ENCODE measurements around the gene UPB1. TPM values are rescaled to one million over a fixed set of nuclear protein-coding genes. Genes with fewer than 3 reads are reported as not detected.

Gene UPB1
- total RNA-seq, 3 donors from 2014 or later, result 0.16 to 0.44 (median 0.33) TPM

DNA sequence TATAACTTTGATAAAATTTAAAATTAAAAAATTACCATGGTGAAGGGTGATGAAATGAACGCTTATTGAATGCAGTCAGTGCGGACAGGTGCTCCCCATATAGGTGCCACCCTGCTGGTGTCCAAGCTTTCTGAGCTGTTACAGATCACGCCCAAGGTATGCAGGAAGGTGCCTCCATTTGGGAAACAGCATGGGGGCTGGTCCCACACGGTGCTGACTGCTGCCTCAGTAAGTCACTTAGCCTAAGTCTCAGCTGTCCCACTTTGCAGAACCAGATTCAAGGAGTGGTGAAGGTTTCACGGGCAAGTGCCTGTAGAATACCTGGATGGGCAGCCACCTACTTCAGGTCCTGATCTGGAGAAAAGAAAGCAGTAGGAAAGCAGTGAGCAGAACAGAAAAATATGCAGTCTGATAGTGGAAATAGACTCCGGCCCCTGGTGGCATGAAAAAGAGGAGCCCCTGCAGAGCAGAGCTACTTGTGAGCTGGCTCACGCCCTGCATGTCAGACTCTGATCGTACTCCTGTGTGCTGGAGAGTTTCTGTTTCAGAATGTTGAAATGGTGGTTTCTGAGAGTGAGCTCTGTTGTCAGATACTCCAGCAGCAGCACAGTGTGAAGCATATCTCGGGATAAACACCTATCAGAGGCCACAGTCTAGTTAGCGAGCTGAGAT lies 34.6 kb upstream of the UPB1 start:
- no peaks in the 10 kb centered on the region for H3K4me1 ChIP-seq
- H3K4me3 ChIP-seq, result no peak overlapping the region
- DNase-seq (ENCODE audit: low spot score in 2 of 2), result no peak
- H3K9me3 ChIP-seq, result no peaks in the 10 kb centered on the region
- H3K36me3 ChIP-seq, result no peaks in the 10 kb centered on the region
- no peak overlapping the region for H3K27ac ChIP-seq
- intact Hi-C loops (cut with DNase I; ENCODE audit: low total_unique reads), result no loop called here
- TF ChIP-seq, protein P1, sequence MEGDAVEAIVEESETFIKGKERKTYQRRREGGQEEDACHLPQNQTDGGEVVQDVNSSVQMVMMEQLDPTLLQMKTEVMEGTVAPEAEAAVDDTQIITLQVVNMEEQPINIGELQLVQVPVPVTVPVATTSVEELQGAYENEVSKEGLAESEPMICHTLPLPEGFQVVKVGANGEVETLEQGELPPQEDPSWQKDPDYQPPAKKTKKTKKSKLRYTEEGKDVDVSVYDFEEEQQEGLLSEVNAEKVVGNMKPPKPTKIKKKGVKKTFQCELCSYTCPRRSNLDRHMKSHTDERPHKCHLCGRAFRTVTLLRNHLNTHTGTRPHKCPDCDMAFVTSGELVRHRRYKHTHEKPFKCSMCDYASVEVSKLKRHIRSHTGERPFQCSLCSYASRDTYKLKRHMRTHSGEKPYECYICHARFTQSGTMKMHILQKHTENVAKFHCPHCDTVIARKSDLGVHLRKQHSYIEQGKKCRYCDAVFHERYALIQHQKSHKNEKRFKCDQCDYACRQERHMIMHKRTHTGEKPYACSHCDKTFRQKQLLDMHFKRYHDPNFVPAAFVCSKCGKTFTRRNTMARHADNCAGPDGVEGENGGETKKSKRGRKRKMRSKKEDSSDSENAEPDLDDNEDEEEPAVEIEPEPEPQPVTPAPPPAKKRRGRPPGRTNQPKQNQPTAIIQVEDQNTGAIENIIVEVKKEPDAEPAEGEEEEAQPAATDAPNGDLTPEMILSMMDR (IDR thresholded peaks at IDR 0.05), result no peak
- TF ChIP-seq POLR2AphosphoS5 (IDR thresholded peaks at IDR 0.05) (no peak), POLR2A (IDR thresholded peaks at IDR 0.05) (no peak)
- H3K27me3 ChIP-seq, result no peaks in the 10 kb centered on the region

DNA sequence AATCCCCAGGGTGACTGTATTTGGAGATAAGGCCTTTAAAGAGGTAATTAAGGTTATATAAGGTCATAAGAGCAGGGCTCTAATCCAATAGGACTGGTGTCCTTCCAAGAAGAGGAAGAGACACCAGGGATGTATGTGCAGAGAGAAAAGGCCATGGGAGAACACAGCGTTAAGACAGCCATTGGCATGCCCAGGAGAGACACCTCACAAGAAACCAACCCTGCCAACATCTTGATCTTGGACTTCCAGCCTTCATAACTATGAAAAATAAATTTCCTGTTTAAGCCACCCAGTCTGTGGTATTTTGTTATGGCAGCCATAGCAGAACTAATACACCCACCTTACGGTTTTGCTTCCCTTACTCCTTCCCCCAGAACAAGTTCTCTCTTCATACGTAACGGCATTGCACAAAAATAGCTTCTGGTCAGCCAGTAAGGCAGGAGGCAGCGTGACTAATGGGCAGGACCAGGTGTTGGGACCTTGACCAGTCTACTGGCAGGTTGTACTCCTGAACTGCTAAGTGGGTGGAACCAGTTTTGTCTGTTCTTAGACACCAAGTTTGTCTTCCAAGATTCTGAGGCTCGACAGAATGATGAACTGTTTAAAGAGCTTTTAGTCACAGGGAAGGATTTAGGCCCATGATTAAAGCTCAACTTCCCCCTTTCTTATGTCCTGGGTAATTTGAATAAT lies 31.9 kb upstream of the UPB1 start:
- intact Hi-C loops (cut with DNase I; ENCODE audit: low total_unique reads), result no loop called here
- H3K27ac ChIP-seq, result no peak overlapping the region

DNA sequence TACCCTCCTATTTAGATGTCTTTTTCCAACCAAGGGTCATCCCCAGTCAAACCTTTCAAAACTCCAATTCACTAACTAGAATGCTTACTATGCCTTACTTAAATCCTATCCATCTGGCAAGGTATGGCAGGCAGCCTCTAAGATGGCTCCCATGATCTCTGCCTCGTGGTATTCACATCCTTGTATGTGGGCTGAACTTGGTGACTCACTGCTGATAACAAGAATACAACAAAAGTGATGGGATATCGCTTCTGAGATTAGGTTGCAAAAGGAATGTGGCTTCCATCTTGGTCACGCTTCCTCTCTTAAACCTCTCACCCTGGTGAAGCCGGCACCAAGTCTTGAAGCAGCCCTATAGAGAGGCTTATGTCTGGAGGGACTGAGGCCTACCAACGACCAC lies 29.6 kb upstream of the UPB1 start:
- no peaks in the 10 kb centered on the region for H3K27me3 ChIP-seq
- intact Hi-C loops (cut with DNase I; ENCODE audit: low total_unique reads), result no loop called here
- H3K4me3 ChIP-seq, result no peak overlapping the region
- no peak for DNase-seq (ENCODE audit: low spot score in 2 of 2)
- peak overlapping the region in 1 of 2 donors; percentile 38 for H3K27ac ChIP-seq
- TF ChIP-seq POLR2A (IDR thresholded peaks at IDR 0.05), result no peak
- TF ChIP-seq, protein P1 (IDR thresholded peaks at IDR 0.05), result no peak
- no peak for TF ChIP-seq POLR2AphosphoS5 (IDR thresholded peaks at IDR 0.05)
- H3K4me1 ChIP-seq, result no peaks in the 10 kb centered on the region
- no peaks in the 10 kb centered on the region for H3K9me3 ChIP-seq
- H3K36me3 ChIP-seq, result no peaks in the 10 kb centered on the region

More for the DNA sequence above, 31.9 kb upstream of the UPB1 start:
- no peak for DNase-seq (ENCODE audit: low spot score in 2 of 2)
- Histone ChIP-seq H3K27me3 (no peaks in the 10 kb centered on the region), H3K4me3 (no peak overlapping the region), H3K4me1 (no peaks in the 10 kb centered on the region), H3K36me3 (no peaks in the 10 kb centered on the region), H3K9me3 (no peaks in the 10 kb centered on the region)
- TF ChIP-seq, protein P1 (IDR thresholded peaks at IDR 0.05), result no peak
- no peak for TF ChIP-seq POLR2A (IDR thresholded peaks at IDR 0.05)

DNA sequence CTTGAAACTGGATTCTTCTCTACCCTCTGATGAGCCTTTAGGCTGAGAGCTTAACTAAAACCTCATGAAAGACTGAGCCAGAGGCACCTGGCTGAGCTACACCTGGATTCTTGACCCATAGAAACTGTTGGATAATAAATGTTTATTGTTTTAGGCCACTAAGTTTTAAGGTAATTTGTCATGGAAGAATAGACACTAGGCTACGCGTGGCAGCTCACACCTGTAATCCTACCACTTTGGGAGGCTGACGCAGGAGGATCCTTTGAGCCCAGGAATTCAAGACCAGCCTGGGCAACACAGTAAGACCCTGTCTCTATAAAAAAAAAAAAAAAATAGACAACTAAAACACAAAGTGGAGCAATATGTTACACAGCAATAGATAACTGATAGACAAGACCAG lies 29.2 kb upstream of the UPB1 start:
- no peaks in the 10 kb centered on the region for H3K36me3 ChIP-seq
- H3K4me1 ChIP-seq, result no peaks in the 10 kb centered on the region
- TF ChIP-seq, protein P1 (IDR thresholded peaks at IDR 0.05), result no peak
- no peak overlapping the region for H3K27ac ChIP-seq
- H3K9me3 ChIP-seq, result no peaks in the 10 kb centered on the region
- no peak overlapping the region for H3K4me3 ChIP-seq
- intact Hi-C loops (cut with DNase I; ENCODE audit: low total_unique reads), result no loop called here
- no peaks in the 10 kb centered on the region for H3K27me3 ChIP-seq
- DNase-seq (ENCODE audit: low spot score in 2 of 2), result no peak

DNA sequence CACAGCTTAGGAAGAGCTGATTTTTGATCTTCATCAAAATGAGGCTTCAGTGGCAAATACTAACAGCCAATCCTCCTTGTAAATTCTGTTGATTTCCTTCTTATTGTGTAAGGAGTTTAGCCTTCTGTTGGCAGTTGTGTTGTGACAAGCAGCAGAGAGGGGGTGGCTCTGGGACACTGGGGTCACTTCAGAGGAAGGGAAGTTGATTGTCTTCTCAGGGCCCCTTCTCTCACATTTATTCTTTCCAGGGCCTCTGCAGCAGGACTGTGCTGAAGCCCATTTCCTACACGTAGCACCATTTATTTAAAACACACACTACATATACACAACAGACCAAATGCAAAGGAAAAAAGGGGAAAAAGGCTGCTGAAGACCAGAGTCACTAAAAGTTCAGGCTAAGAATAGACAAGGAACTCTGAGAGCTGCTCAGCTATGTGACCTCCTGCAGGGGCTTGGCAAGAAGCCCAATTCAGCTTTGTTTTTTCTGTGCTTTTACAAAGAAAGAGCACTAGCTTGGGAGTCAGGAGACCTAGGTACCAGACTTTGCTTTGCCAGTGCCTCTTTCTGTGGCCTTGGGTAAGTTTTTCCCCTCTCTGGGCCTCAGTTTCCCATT lies 28.3 kb upstream of the UPB1 start:
- intact Hi-C loops (cut with DNase I; ENCODE audit: low total_unique reads), result no loop called here

More for the DNA sequence above, 28.3 kb upstream of the UPB1 start:
- no peak for DNase-seq (ENCODE audit: low spot score in 2 of 2)
- no peak overlapping the region for H3K4me3 ChIP-seq
- TF ChIP-seq POLR2A (IDR thresholded peaks at IDR 0.05) (no peak), POLR2AphosphoS5 (IDR thresholded peaks at IDR 0.05) (no peak)
- TF ChIP-seq, protein P1 (IDR thresholded peaks at IDR 0.05), result no peak
- no peaks in the 10 kb centered on the region for H3K36me3 ChIP-seq
- peak overlapping the region in 1 of 2 donors; percentile 48 for H3K27ac ChIP-seq
- no peaks in the 10 kb centered on the region for H3K9me3 ChIP-seq
- H3K27me3 ChIP-seq, result no peaks in the 10 kb centered on the region
- H3K4me1 ChIP-seq, result no peaks in the 10 kb centered on the region

Data from breast epithelium (tissue), 4 donors.